Ectodermal cell (in vitro differentiated cells): ENCODE results near the gene GUCY2D.

Experiments used
- H3K27ac ChIP-seq: 2 replicates; pipeline ENCODE4 v1.7.0; 2013; ENCODE audit warnings: mild to moderate bottlenecking, low read depth, low read length; ENCODE audit not compliant: insufficient read depth, poor library complexity, severe bottlenecking
- H3K27me3 ChIP-seq: 2 replicates; pipeline ENCODE4 v1.7.0; 2013; ENCODE audit warnings: mild to moderate bottlenecking, low read length; ENCODE audit not compliant: insufficient read depth, control insufficient read depth, poor library complexity, severe bottlenecking
- H3K36me3 ChIP-seq: one replicate; pipeline ENCODE4 v1.7.0; 2013; ENCODE audit warnings: low read length; ENCODE audit not compliant: control insufficient read depth, insufficient read depth
- H3K4me1 ChIP-seq: one replicate; pipeline ENCODE4 v1.7.0; 2013; ENCODE audit warnings: low read length; ENCODE audit not compliant: control insufficient read depth, insufficient read depth
- H3K4me3 ChIP-seq: 2 replicates; pipeline ENCODE4 v1.7.0; 2013; ENCODE audit warnings: low read depth, low read length, control low read depth; ENCODE audit not compliant: insufficient read depth
- H3K9me3 ChIP-seq: 2 replicates; pipeline ENCODE4 v1.7.0; 2013; ENCODE audit warnings: mild to moderate bottlenecking, low read length, moderate library complexity; ENCODE audit not compliant: control insufficient read depth
- WGBS, 2 experiments: methylation state at CpG; one replicate each; pipeline ENCODE4 v1.1.7; 2013; ENCODE audit warnings: missing lambda C conversion rate in 2 of 2; 5-methylcytosine and 5-hydroxymethylcytosine counted together

Gene GUCY2D

GRCh38 chr17:8006836-8007680, 4.6 kb downstream of the GUCY2D start:
- H3K4me1 ChIP-seq: peaks cover 5% of the 10 kb centered on the region
- no peak overlapping the region for H3K27ac ChIP-seq
- H3K27me3 ChIP-seq: peaks cover 44% of the 10 kb centered on the region
- 75 to 76% methylated on average over 14 of the region's 14 CpGs for WGBS, 2 experiments
- no peaks in the 10 kb centered on the region for H3K9me3 ChIP-seq
- H3K4me3 ChIP-seq: no peak overlapping the region
- H3K36me3 ChIP-seq: no peaks in the 10 kb centered on the region

DNA sequence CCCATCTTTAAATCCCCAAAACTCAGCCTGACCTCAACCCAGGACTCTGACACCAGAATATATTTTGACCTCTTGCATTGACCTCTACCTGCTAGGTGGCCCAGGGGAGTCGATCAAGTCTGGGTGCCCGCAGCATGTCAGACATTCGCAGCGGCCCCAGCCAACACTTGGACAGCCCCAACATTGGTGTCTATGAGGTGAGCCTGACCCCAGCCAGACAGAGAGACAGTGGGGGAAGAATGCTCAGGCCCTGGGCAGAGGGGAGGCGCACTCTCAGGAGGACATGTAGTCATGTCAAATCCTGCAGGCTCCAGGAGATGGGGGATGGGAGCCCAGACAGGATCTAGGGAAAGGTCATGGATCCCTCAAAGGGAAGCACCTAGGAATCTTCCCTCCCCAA, 5.4 kb downstream of the GUCY2D start:
- H3K27ac ChIP-seq: no peak overlapping the region
- no peaks in the 10 kb centered on the region for H3K36me3 ChIP-seq
- H3K27me3 ChIP-seq: peaks cover 36% of the 10 kb centered on the region
- no peak overlapping the region for H3K4me3 ChIP-seq
- WGBS, 2 experiments: 93 to 98% methylated on average over 5 of the region's 5 CpGs
- no peaks in the 10 kb centered on the region for H3K9me3 ChIP-seq
- no peaks in the 10 kb centered on the region for H3K4me1 ChIP-seq

GRCh38 chr17:8012045-8012580, 9.7 kb downstream of the GUCY2D start:
- 87 to 90% methylated on average over 15 of the region's 15 CpGs for WGBS, 2 experiments
- Histone ChIP-seq H3K27me3 (peaks cover 32% of the 10 kb centered on the region), H3K36me3 (no peaks in the 10 kb centered on the region), H3K4me1 (no peaks in the 10 kb centered on the region), H3K9me3 (no peaks in the 10 kb centered on the region), H3K4me3 (no peak overlapping the region), H3K27ac (no peak overlapping the region)

DNA sequence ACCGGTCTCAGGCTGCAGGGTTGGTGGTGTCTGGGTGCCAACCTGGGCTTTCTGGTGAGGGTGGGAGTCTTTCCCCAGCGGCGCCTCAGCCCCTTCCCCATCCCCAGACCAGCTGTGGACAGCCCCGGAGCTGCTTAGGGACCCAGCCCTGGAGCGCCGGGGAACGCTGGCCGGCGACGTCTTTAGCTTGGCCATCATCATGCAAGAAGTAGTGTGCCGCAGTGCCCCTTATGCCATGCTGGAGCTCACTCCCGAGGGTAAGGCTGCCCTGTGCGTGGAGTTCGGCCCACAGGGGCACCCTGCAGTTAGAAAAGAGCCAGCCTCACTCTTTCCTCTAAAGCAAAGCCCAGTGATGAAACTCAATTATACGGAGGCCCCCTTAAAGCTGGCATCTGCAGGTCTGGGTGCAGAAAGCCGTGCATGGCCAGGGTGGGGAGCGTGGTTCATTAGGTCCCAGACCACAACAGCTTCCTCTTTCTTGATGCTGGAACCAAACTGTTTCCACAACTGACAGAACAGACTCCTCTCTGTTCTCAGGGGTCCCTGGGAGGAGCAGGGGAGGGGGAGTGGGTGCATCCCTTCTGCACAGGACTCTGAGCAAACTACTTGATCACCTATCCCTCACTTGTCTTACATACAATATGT, 10.7 kb downstream of the GUCY2D start:
- H3K36me3 ChIP-seq: no peaks in the 10 kb centered on the region
- H3K4me3 ChIP-seq: no peak overlapping the region
- no peak overlapping the region for H3K27ac ChIP-seq
- no peaks in the 10 kb centered on the region for H3K4me1 ChIP-seq
- 91% methylated on average over 17 of the region's 17 CpGs for WGBS, 2 experiments
- no peaks in the 10 kb centered on the region for H3K9me3 ChIP-seq
- peaks cover 32% of the 10 kb centered on the region for H3K27me3 ChIP-seq

GRCh38 chr17:8013731-8014557, 11.5 kb downstream of the GUCY2D start:
- no peaks in the 10 kb centered on the region for H3K9me3 ChIP-seq
- H3K36me3 ChIP-seq: no peaks in the 10 kb centered on the region
- no peak overlapping the region for H3K27ac ChIP-seq
- H3K4me3 ChIP-seq: no peak overlapping the region
- H3K4me1 ChIP-seq: no peaks in the 10 kb centered on the region
- WGBS, 2 experiments: 89 to 91% methylated on average over 12 of the region's 12 CpGs
- H3K27me3 ChIP-seq: peaks cover 32% of the 10 kb centered on the region

GRCh38 chr17:8014558-8014850, 12.1 kb downstream of the GUCY2D start:
- 92% methylated on average over 9 of the region's 9 CpGs for WGBS, 2 experiments
- no peaks in the 10 kb centered on the region for H3K9me3 ChIP-seq
- H3K27me3 ChIP-seq: peaks cover 32% of the 10 kb centered on the region
- no peaks in the 10 kb centered on the region for H3K4me1 ChIP-seq
- H3K27ac ChIP-seq: no peak overlapping the region
- H3K4me3 ChIP-seq: no peak overlapping the region
- no peaks in the 10 kb centered on the region for H3K36me3 ChIP-seq

GRCh38 chr17:8015236-8015956, 13.0 kb downstream of the GUCY2D start:
- peaks cover 32% of the 10 kb centered on the region for H3K27me3 ChIP-seq
- no peaks in the 10 kb centered on the region for H3K4me1 ChIP-seq
- H3K9me3 ChIP-seq: no peaks in the 10 kb centered on the region
- no peaks in the 10 kb centered on the region for H3K36me3 ChIP-seq
- peak overlapping the region; percentile 55 for H3K4me3 ChIP-seq
- WGBS, 2 experiments: 82 to 83% methylated on average over 44 of the region's 44 CpGs
- no peak overlapping the region for H3K27ac ChIP-seq

DNA sequence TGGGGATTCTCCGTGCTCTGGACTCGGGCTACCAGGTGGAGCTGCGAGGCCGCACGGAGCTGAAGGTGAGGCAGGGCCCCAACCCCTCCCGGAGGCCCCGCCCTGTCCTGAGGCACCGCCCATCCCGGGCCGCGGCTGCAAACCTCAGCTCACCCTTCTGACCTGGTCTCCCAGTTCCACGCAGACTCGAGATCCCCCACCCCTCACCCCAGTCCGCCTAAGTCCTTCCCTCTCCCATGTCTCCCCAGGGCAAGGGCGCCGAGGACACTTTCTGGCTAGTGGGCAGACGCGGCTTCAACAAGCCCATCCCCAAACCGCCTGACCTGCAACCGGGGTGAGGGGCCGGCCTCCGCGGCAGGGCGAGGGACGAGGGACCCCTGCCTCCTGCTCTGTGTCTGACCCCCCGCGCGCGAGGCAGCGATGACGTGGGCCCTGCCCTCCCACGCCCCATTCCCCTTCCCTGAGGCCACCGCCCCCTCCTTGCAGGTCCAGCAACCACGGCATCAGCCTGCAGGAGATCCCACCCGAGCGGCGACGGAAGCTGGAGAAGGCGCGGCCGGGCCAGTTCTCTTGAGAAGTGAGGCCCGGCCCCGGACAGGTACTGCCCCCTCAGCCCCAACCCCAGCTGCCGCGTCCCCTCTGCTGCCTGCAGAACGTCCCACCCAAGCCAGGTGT, 13.7 kb downstream of the GUCY2D start:
- H3K36me3 ChIP-seq: no peaks in the 10 kb centered on the region
- H3K9me3 ChIP-seq: no peaks in the 10 kb centered on the region
- peaks cover 32% of the 10 kb centered on the region for H3K27me3 ChIP-seq
- 1% methylated on average over 46 of the region's 46 CpGs for WGBS, 2 experiments
- H3K4me3 ChIP-seq: peak overlapping the region; percentile 55
- H3K27ac ChIP-seq: no peak overlapping the region
- H3K4me1 ChIP-seq: no peaks in the 10 kb centered on the region

DNA sequence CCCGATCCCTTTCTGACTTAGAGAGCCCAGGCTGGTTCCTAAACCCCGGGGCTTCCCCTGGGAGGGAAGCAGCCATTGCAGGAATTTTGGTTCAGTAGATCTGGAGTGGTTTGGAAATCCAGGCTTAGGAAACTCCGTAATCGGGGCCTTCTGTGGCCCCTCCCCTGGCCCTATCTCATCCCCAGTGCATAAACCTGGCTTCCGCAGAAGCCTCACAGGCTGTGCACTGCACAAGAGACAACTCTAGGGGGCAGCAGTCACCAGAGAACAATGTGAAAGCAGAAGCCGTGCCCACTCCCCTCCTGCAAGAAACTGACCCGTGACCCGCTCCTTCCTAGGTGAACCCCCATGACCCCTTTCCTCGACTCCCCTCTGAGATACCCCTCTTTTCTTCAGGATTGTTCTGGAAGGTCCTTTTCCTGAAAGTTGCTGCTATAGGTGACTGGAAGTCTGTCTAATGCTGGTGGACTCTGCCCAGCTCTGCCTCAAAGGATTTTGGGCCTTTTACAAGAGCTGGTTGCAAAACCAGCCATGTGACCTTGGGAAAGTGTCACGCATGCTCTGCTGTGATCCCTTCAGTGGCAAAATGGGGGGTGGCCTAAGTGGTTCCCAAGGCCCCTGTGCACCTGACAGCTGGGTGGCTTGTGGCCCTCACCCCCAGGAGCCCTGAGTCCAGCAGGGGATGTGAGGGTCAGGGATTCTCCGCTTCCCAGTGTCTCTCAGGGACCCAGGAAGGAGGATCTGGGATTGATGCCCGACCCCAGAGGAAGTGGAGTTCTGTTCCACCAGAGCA, 14.4 kb downstream of the GUCY2D start:
- Histone ChIP-seq H3K27me3 (peaks cover 32% of the 10 kb centered on the region), H3K4me3 (peak overlapping the region; percentile 55), H3K9me3 (no peaks in the 10 kb centered on the region), H3K4me1 (no peaks in the 10 kb centered on the region), H3K36me3 (no peaks in the 10 kb centered on the region), H3K27ac (no peak overlapping the region)
- WGBS, 2 experiments: 24 to 28% methylated on average over 12 of the region's 12 CpGs
